Neural cell (in vitro differentiated cells): ENCODE measurements around the gene PIK3R1. TPM values are rescaled to one million over a fixed set of nuclear protein-coding genes. Genes with fewer than 3 reads are reported as not detected.

Source experiments
- H2AFZ ChIP-seq: fragments of 200-600, 300-800 bp; sonication (generic), shearing (Covaris generic); 2 replicates; pipeline ENCODE4 v1.6.0; 2014; ENCODE audit warnings: low read depth, mild to moderate bottlenecking, antibody characterized with exemption, low read length, moderate library complexity
- H3F3A ChIP-seq: fragments of 200-600 bp; shearing (Covaris generic); 2 replicates; pipeline ENCODE4 v1.6.1; 2016; ENCODE audit warnings: mild to moderate bottlenecking, moderate library complexity, mixed read lengths, antibody characterized with exemption, low read length; ENCODE audit not compliant: insufficient read depth, poor library complexity, severe bottlenecking
- H3K27ac ChIP-seq: fragments of 200-600, 300-800 bp; sonication (generic), shearing (Covaris generic); 2 replicates; pipeline ENCODE4 v1.5.1; 2014; ENCODE audit warnings: mild to moderate bottlenecking, low read length, moderate library complexity
- H3K27me3 ChIP-seq: fragments of 300-800, 200-600 bp; sonication (generic), shearing (Covaris generic); 2 replicates; pipeline ENCODE4 v1.6.0; 2014; ENCODE audit warnings: mild to moderate bottlenecking, low read depth, low read length, moderate library complexity; ENCODE audit not compliant: insufficient read depth
- H3K36me3 ChIP-seq: fragments of 300-800, 200-600 bp; sonication (generic), shearing (Covaris generic); 2 replicates; pipeline ENCODE4 v1.5.1; 2014; ENCODE audit warnings: mild to moderate bottlenecking, antibody characterized with exemption, low read length, moderate library complexity; ENCODE audit not compliant: insufficient read depth
- H3K4me2 ChIP-seq: fragments of 300-800, 200-600 bp; sonication (generic), shearing (Covaris generic); 2 replicates; pipeline ENCODE4 v1.6.0; 2014; ENCODE audit warnings: mild to moderate bottlenecking, low read length
- H3K4me3 ChIP-seq: fragments of 300-800, 200-600 bp; sonication (generic), shearing (Covaris generic); 2 replicates; pipeline ENCODE4 v1.5.1; 2014; ENCODE audit warnings: mild to moderate bottlenecking, low read length, moderate library complexity
- H3K79me2 ChIP-seq: fragments of 200-600 bp; shearing (Covaris generic); replicated peaks from 2 replicates; pipeline ENCODE4 v1.6.0; 2014; ENCODE audit warnings: mild to moderate bottlenecking, low read length, moderate library complexity; ENCODE audit not compliant: insufficient read depth
- H3K9ac ChIP-seq: fragments of 300-800, 200-600 bp; sonication (generic), shearing (Covaris generic); 2 replicates; pipeline ENCODE4 v1.6.1; 2016; ENCODE audit warnings: mild to moderate bottlenecking, low read length, mixed read lengths
- H3K9me2 ChIP-seq: fragments of 200-600 bp; shearing (Covaris generic); 2 replicates; pipeline ENCODE4 v1.6.1; 2016; ENCODE audit warnings: mild to moderate bottlenecking, low read length, mixed read lengths; ENCODE audit not compliant: insufficient read depth
- H3K9me3 ChIP-seq: fragments of 200-600, 300-800 bp; sonication (generic), shearing (Covaris generic); 2 replicates; pipeline ENCODE4 v1.6.1; 2016; ENCODE audit warnings: mild to moderate bottlenecking, mixed run types, low read length, moderate library complexity, mixed read lengths
- H4K20me1 ChIP-seq: fragments of 200-600 bp; shearing (Covaris generic); 2 replicates; pipeline ENCODE4 v1.6.1; 2016; ENCODE audit warnings: mild to moderate bottlenecking, mixed run types; ENCODE audit not compliant: insufficient read depth
- CTCF ChIP-seq: fragments of 450-650 bp; IDR thresholded peaks from 2 replicates; pipeline ENCODE4 v1.5.1; 2014; ENCODE audit warnings: antibody characterized with exemption, mild to moderate bottlenecking, moderate library complexity; ENCODE audit not compliant: poor library complexity, severe bottlenecking
- EP300 ChIP-seq: fragments of 450-650 bp; conservative IDR thresholded peaks from 2 replicates; pipeline ENCODE4 v1.6.1; 2014; ENCODE audit warnings: antibody characterized with exemption, mild to moderate bottlenecking, moderate library complexity; ENCODE audit not compliant: poor library complexity, severe bottlenecking
- EZH2 ChIP-seq: fragments of 200-600, 300-800 bp; shearing (Covaris generic), sonication (generic); IDR thresholded peaks from 2 replicates; pipeline ENCODE4 v1.6.1; 2014; ENCODE audit warnings: antibody characterized with exemption, low read length, borderline replicate concordance, mild to moderate bottlenecking; ENCODE audit not compliant: insufficient read depth, poor library complexity, severe bottlenecking
- MXI1 ChIP-seq: fragments of 450-650 bp; conservative IDR thresholded peaks from 2 replicates; pipeline ENCODE4 v1.6.1; 2014; ENCODE audit warnings: antibody characterized with exemption, mild to moderate bottlenecking; ENCODE audit not compliant: poor library complexity, severe bottlenecking
- POLR2AphosphoS5 ChIP-seq: IDR thresholded peaks from 2 replicates; pipeline ENCODE4 v1.6.1; 2012
- RAD21 ChIP-seq: fragments of 450-650 bp; conservative IDR thresholded peaks from 2 replicates; pipeline ENCODE4 v1.6.1; 2014; ENCODE audit warnings: antibody characterized with exemption, mild to moderate bottlenecking, moderate library complexity
- REST ChIP-seq: IDR thresholded peaks from 2 replicates; pipeline ENCODE4 v1.6.1; 2012; ENCODE audit warnings: borderline replicate concordance
- SMC3 ChIP-seq: fragments of 450-650 bp; conservative IDR thresholded peaks from 2 replicates; pipeline ENCODE4 v1.6.1; 2014; ENCODE audit warnings: antibody characterized with exemption, mild to moderate bottlenecking, moderate library complexity; ENCODE audit not compliant: poor library complexity
- TAF1 ChIP-seq: IDR thresholded peaks from 2 replicates; pipeline ENCODE4 v1.6.1; 2012; ENCODE audit warnings: low read depth
- polyA plus RNA-seq: library from polyadenylated mRNA; depleted of rRNA; stranded (reverse); fragments of >200 nt; gene quantifications from 2 replicates; pipeline ENCODE4 v1.2.3, GENCODE V29; 2014

PIK3R1 gene
- polyA plus RNA-seq, 1 donor from 2014 or later = 41.9 TPM

DNA sequence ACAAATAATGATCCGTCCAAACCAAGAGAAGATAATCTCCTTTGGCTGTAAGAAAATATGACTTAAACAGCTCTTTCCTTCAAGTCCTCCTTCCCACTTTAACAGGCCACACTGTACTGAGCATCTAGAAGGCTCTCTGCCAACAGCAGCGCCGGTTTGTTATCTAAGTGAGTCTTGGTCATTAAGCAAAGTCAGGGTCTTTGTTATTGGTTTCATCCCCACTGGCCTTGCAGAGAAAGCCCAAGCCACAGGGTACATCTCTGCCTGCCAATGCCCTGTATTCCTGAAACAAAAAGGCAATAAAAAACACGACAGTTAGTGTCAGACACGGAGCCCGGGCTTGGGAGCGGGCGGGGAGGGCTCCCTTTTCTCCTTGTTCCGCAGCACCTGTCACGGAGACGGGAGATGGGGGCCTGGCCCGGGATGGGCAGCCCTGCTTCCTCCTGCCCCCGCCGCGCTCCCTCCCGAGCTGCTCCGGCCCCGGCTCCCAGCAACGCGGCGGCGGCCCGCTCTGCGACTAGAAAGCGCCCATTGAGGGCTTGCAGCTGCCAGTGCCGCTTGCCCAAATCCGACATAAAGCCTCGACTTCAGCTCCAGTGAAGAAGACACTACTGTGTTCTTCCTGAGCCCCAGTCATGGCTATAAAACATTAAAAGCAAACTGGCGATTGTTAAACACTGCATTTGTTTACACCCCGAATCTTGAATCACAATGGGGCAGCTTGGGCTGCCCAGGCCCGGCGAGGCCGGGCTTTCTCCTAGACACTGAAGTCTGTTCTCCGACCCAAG lies 28.1 kb upstream of the PIK3R1 start:
- H3K9ac ChIP-seq = no peak overlapping the region
- no peaks in the 10 kb centered on the region for H3K9me3 ChIP-seq
- peaks cover 7% of the 10 kb centered on the region for H3K27me3 ChIP-seq
- no peaks in the 10 kb centered on the region for H3K9me2 ChIP-seq
- no peaks in the 10 kb centered on the region for H3F3A ChIP-seq
- H4K20me1 ChIP-seq = no peaks in the 10 kb centered on the region
- no peaks in the 10 kb centered on the region for H3K36me3 ChIP-seq
- H3K4me3 ChIP-seq = peak overlapping the region; percentile 28
- no peaks in the 10 kb centered on the region for H3K79me2 ChIP-seq
- H2AFZ ChIP-seq = no peak overlapping the region
- H3K4me2 ChIP-seq = no peak overlapping the region
- H3K27ac ChIP-seq = no peak overlapping the region
- TF ChIP-seq CTCF (no peak), POLR2AphosphoS5 (no peak), RAD21 (no peak), MXI1 (no peak), SMC3 (no peak), EZH2 (no peak), REST (no peak), EP300 (no peak), TAF1 (no peak)

DNA sequence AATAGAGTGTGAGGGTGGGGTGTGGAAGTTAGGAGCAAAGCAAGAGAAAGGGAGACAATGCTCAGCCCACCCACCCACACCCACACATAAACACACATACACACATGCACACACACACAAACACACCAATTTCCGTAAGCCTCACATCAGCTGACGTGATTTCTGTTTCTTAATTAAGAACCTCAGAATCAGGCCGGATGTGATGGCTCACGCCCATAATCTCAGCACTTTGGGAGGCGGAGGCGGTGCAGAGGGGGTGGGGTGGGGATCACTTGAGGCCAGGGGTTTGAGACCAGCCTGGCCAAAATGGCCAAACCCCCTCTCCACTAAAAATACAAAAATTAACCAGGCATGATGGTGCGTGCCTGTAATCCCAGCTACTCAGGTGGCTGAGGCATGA lies 26.4 kb upstream of the PIK3R1 start:
- Histone ChIP-seq H3K4me3 (no peak overlapping the region), H2AFZ (no peak overlapping the region), H3K36me3 (no peaks in the 10 kb centered on the region), H3K9ac (no peak overlapping the region), H3K27me3 (peaks cover 7% of the 10 kb centered on the region), H3K9me2 (no peaks in the 10 kb centered on the region), H3K4me2 (no peak overlapping the region), H3F3A (no peaks in the 10 kb centered on the region), H3K9me3 (no peaks in the 10 kb centered on the region), H3K79me2 (no peaks in the 10 kb centered on the region), H3K27ac (no peak overlapping the region), H4K20me1 (no peaks in the 10 kb centered on the region)
- TF ChIP-seq TAF1 (no peak), POLR2AphosphoS5 (no peak)
